AG04449 (cell line): ENCODE data around the gene ADD3.

ENCODE experiments used
- CTCF ChIA-PET: fragments of 350-600 bp; formaldehyde crosslinking; extraction: SDS; loops from one replicate; lab custom pipeline; 2021; ENCODE audit warnings: antibody characterized with exemption; lab: Yijun Ruan, JAX
- POLR2A ChIA-PET: fragments of 400-600, 350-600 bp; formaldehyde crosslinking; extraction: SDS; loops from one replicate; lab custom pipeline; 2020; ENCODE audit warnings: antibody characterized with exemption, inconsistent platforms; lab: Yijun Ruan, JAX
- DNase-seq: peaks from one replicate; pipeline ENCODE4 v3.0.0-alpha.2; 2010; ENCODE audit warnings: low read depth, low spot score
- H3K4me3 ChIP-seq: 2 replicates; pipeline ENCODE4 v1.5.1; 2011; ENCODE audit warnings: low read depth, mild to moderate bottlenecking, control low read depth, low read length
- TF ChIP-seq, protein P1 (sequence below): IDR thresholded peaks from one replicate; pipeline ENCODE4 v1.5.1; 2011; ENCODE audit warnings: mild to moderate bottlenecking, moderate library complexity, low read length, control low read depth, inconsistent platforms; ENCODE audit not compliant: insufficient read depth; ENCODE audit errors: missing control alignments

Gene ADD3

DNA sequence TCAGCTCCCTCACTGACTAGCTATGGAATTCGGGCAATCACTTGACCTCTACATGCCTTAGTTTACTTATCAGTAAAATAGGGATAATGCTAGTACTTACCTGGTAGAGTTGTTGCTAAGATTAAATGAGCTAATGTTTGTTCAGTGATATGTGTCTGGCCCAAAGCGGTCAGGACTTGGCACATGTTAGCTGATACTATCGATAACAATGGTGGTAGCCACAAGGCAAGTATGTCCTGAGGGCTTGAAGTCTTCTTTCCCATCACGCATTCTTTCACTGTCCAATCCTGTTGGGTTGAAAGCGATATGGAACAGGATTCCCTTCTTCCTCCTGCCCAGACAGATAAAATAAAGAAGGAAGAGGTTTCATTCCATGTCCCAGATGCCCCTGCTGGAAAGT, 174.1 kb downstream of the ADD3 start:
- no peak for DNase-seq
- TF ChIP-seq, protein P1, sequence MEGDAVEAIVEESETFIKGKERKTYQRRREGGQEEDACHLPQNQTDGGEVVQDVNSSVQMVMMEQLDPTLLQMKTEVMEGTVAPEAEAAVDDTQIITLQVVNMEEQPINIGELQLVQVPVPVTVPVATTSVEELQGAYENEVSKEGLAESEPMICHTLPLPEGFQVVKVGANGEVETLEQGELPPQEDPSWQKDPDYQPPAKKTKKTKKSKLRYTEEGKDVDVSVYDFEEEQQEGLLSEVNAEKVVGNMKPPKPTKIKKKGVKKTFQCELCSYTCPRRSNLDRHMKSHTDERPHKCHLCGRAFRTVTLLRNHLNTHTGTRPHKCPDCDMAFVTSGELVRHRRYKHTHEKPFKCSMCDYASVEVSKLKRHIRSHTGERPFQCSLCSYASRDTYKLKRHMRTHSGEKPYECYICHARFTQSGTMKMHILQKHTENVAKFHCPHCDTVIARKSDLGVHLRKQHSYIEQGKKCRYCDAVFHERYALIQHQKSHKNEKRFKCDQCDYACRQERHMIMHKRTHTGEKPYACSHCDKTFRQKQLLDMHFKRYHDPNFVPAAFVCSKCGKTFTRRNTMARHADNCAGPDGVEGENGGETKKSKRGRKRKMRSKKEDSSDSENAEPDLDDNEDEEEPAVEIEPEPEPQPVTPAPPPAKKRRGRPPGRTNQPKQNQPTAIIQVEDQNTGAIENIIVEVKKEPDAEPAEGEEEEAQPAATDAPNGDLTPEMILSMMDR = no peak
- ChIA-PET POLR2A (no interaction called here), CTCF (interaction anchor here (0.6 to 1.1 kb wide), 2 partner anchors 56 to 99 kb away, joined by 3 read pairs; no protein-coding TSS in a partner anchor)
- H3K4me3 ChIP-seq = no peak overlapping the region

GRCh38 chr10:110184398-110184797, 176.6 kb downstream of the ADD3 start:
- ChIA-PET POLR2A (no interaction called here), CTCF (no interaction called here)
- H3K4me3 ChIP-seq = no peak overlapping the region
- no peak for DNase-seq
- TF ChIP-seq, protein P1 = no peak
